ENCODE data around the gene PTHLH.

The PTHLH gene

GRCh38 chr12:27974735-27975221, 2.2 kb upstream of the PTHLH start:
- Histone ChIP-seq H3K36me3 (ENCODE audit: control insufficient read depth, insufficient read depth, low read length) (no peaks in the 10 kb centered on the region), H3K4me3 (ENCODE audit: low read depth, low read length) (peak overlapping the region; percentile 68), H3K9me3 (ENCODE audit: control insufficient read depth, insufficient read depth, low read length) (no peaks in the 10 kb centered on the region), H3K4me1 (ENCODE audit: control insufficient read depth, insufficient read depth, low read length) (peaks cover 33% of the 10 kb centered on the region), H3K27ac (ENCODE audit: low read depth, low read length) (no peak overlapping the region), H3K9ac (ENCODE audit: low read depth, low read length) (no peak overlapping the region), H3K27me3 (ENCODE audit: control insufficient read depth, insufficient read depth, low read length) (peaks cover 91% of the 10 kb centered on the region)

DNA sequence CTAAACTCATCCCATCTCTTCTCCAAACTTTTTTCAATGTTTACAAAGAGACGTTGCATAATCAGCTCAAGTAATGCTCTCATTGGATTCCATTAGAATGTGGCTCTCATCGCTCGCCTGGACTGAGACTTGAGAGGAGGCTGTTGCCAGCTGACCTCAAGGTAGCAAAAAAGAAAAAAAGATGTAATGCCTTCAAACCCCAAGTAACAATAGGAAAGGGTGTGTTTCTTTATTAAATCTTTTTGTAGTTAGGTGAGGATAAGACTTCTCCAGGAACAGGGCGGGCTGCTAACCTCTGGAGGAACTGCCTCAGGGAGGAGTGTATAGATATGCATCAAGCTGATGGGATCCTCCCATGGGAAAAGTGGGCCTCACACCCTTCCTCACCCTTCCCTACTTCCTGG, 956 bp upstream of the PTHLH start:
- Histone ChIP-seq H3K27ac (ENCODE audit: low read depth, low read length) (no peak overlapping the region), H3K36me3 (ENCODE audit: control insufficient read depth, insufficient read depth, low read length) (no peaks in the 10 kb centered on the region), H3K4me1 (ENCODE audit: control insufficient read depth, insufficient read depth, low read length) (peaks cover 39% of the 10 kb centered on the region), H3K27me3 (ENCODE audit: control insufficient read depth, insufficient read depth, low read length) (peaks cover 99% of the 10 kb centered on the region), H3K9ac (ENCODE audit: low read depth, low read length) (no peak overlapping the region), H3K4me3 (ENCODE audit: low read depth, low read length) (no peak overlapping the region), H3K9me3 (ENCODE audit: control insufficient read depth, insufficient read depth, low read length) (no peaks in the 10 kb centered on the region)

- Histone ChIP-seq H3K4me3 (ENCODE audit: low read depth, low read length) (peak overlapping the region; percentile 52), H3K9me3 (ENCODE audit: control insufficient read depth, insufficient read depth, low read length) (no peaks in the 10 kb centered on the region), H3K4me1 (ENCODE audit: control insufficient read depth, insufficient read depth, low read length) (peaks cover 56% of the 10 kb centered on the region), H3K27ac (ENCODE audit: low read depth, low read length) (no peak overlapping the region), H3K36me3 (ENCODE audit: control insufficient read depth, insufficient read depth, low read length) (no peaks in the 10 kb centered on the region), H3K27me3 (ENCODE audit: control insufficient read depth, insufficient read depth, low read length) (peaks cover 99% of the 10 kb centered on the region), H3K9ac (ENCODE audit: low read depth, low read length) (no peak overlapping the region)
These were observed 927 bp downstream of the PTHLH start for GRCh38 chr12:27971606-27972005.

- Histone ChIP-seq H3K36me3 (ENCODE audit: control insufficient read depth, insufficient read depth, low read length) (no peaks in the 10 kb centered on the region), H3K9ac (ENCODE audit: low read depth, low read length) (no peak overlapping the region), H3K9me3 (ENCODE audit: control insufficient read depth, insufficient read depth, low read length) (no peaks in the 10 kb centered on the region), H3K4me3 (ENCODE audit: low read depth, low read length) (peak overlapping the region; percentile 52), H3K4me1 (ENCODE audit: control insufficient read depth, insufficient read depth, low read length) (peaks cover 57% of the 10 kb centered on the region), H3K27ac (ENCODE audit: low read depth, low read length) (no peak overlapping the region), H3K27me3 (ENCODE audit: control insufficient read depth, insufficient read depth, low read length) (peaks cover 99% of the 10 kb centered on the region)
These were observed 1.4 kb downstream of the PTHLH start for GRCh38 chr12:27971121-27971489.

DNA sequence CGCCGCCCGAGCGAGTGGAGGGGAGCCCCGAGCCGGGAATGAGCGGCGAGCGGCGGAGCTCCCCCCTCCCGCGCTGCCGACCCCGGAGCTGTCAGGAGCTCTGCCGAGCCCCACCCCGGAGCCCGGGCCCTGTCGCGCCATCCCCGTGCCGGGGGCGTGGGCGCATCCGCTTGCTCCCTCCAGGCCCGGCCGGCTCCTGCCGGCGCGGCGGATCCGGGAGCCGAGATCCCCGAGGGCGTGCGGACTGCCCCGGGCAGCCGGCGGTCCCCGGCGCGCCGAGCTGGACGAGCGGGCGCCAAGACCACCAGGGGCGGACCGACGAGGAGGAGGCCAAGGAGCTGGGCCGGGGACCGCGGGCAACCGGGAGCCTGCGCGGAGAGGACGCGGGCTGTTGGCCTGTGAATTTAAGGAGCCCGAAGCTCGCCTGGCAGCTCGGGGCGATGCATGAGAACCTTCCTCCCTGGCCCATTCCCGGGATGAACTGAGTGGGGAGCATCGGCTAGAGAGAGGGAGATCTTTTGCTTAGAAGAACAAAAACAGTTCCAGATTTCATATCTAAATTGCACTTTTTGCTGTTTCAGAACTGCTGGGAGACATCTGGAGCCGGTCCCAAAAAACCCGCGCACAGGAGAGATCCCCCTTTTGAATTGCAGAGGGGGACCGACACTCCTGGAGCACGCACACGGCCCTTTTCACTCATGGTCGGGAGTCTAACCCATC, 2.0 kb downstream of the PTHLH start:
- Histone ChIP-seq H3K36me3 (ENCODE audit: control insufficient read depth, insufficient read depth, low read length) (no peaks in the 10 kb centered on the region), H3K4me3 (ENCODE audit: low read depth, low read length) (peak overlapping the region; percentile 52), H3K9ac (ENCODE audit: low read depth, low read length) (no peak overlapping the region), H3K27me3 (ENCODE audit: control insufficient read depth, insufficient read depth, low read length) (peaks cover 99% of the 10 kb centered on the region), H3K27ac (ENCODE audit: low read depth, low read length) (no peak overlapping the region), H3K9me3 (ENCODE audit: control insufficient read depth, insufficient read depth, low read length) (no peaks in the 10 kb centered on the region), H3K4me1 (ENCODE audit: control insufficient read depth, insufficient read depth, low read length) (peaks cover 53% of the 10 kb centered on the region)

DNA sequence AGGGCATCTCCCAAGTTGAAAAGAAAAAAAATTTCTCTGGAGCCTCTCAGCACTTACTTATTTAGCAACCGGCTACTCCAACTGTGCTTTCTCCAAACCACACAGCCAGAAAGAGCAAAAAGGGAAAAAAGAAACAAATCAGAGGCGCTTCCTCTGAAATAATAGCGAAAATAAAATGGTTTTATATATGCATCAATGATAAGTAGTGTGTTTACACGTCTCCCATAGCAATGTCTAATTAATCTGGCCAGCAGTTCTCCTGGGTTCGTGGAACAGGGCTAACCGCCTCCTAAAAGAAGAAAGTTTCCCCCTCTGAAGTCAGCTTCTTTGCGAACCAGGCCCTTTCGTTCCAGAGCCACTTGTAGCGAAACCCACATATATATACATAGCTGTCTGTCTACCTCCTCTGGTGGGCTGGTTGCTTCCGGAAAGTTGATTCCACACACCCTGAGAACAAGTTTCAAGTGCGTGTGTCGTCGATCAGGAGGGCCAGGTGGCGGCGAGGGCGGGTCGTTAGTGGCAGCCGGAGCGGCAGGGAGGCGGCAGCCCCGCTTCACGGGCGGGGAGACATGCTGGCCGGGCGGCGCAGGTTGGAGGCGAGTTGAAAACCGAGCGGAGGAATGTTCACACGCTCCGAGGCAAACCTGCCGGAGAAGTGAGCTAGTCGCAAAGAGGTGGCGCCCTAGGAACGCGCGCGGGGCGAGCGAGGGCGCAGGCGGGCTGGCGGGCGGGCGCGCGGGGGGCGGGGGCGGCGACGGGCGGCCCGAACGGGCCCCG, 2.7 kb downstream of the PTHLH start:
- peak overlapping the region; percentile 2 for H3K27ac ChIP-seq (ENCODE audit: low read depth, low read length)
- no peak overlapping the region for H3K9ac ChIP-seq (ENCODE audit: low read depth, low read length)
- no peaks in the 10 kb centered on the region for H3K36me3 ChIP-seq (ENCODE audit: control insufficient read depth, insufficient read depth, low read length)
- peak overlapping the region; percentile 52 for H3K4me3 ChIP-seq (ENCODE audit: low read depth, low read length)
- no peaks in the 10 kb centered on the region for H3K9me3 ChIP-seq (ENCODE audit: control insufficient read depth, insufficient read depth, low read length)
- peaks cover 99% of the 10 kb centered on the region for H3K27me3 ChIP-seq (ENCODE audit: control insufficient read depth, insufficient read depth, low read length)
- peaks cover 53% of the 10 kb centered on the region for H3K4me1 ChIP-seq (ENCODE audit: control insufficient read depth, insufficient read depth, low read length)

DNA sequence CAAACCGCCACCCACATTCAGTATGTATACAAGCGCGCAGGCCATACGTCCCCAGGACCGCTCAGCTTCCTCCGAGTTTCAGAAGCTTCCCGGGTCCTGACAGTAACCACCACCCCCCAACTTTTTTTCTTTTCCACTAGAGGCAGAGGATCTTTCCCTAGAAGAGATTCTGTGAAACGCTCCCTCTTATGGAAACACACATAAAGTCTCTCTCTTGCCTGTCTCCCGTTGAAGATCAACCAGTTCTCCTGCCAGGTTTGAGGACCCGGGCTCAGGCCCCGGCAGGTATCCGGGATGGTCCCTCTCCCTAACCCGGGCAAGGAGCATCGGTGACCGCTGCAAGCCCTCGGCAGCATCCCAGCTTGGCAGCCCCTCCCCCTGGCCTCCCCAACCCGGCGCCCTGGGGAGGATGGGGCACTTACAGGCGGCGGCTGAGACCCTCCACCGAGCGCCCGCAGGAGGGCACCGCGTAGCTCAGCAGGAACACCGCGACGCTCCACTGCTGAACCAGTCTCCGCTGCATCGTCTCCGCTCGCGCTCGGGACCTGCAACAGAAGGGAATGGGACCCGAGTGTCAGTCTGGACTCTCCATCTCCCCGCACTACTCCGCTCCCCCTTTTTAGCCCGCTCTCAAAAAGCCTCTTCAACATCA, 3.4 kb downstream of the PTHLH start:
- peaks cover 99% of the 10 kb centered on the region for H3K27me3 ChIP-seq (ENCODE audit: control insufficient read depth, insufficient read depth, low read length)

DNA sequence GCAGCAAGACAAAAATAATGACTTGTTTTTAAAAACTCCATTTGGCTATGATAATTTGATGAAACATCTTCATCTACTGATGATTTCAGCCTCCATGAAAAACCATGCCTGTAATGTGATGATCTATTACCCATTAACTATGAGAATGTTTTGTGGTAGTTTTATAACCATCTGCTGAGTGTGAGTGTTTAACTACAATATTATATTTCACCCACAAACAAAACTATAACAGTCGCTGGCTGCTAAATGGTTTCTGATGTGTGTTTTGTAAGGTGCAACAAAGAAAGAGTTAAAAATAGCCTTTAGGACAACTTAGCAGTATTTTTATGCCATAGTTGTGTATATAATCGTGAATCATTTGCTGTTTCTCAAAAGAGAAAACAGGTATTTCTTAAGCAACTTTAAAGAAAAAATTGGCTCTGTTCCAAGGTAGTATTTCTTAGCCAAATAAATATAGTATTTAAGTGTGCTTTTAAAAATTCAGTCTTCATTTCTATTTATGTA, 4.9 kb downstream of the PTHLH start:
- Histone ChIP-seq H3K4me1 (ENCODE audit: control insufficient read depth, insufficient read depth, low read length) (peaks cover 40% of the 10 kb centered on the region), H3K9ac (ENCODE audit: low read depth, low read length) (no peak overlapping the region), H3K9me3 (ENCODE audit: control insufficient read depth, insufficient read depth, low read length) (no peaks in the 10 kb centered on the region), H3K4me3 (ENCODE audit: low read depth, low read length) (no peak overlapping the region), H3K27me3 (ENCODE audit: control insufficient read depth, insufficient read depth, low read length) (peaks cover 97% of the 10 kb centered on the region), H3K27ac (ENCODE audit: low read depth, low read length) (no peak overlapping the region), H3K36me3 (ENCODE audit: control insufficient read depth, insufficient read depth, low read length) (no peaks in the 10 kb centered on the region)

More for the DNA sequence above, 3.4 kb downstream of the PTHLH start:
- Histone ChIP-seq H3K4me3 (ENCODE audit: low read depth, low read length) (peak overlapping the region; percentile 52), H3K9ac (ENCODE audit: low read depth, low read length) (no peak overlapping the region), H3K27ac (ENCODE audit: low read depth, low read length) (no peak overlapping the region), H3K36me3 (ENCODE audit: control insufficient read depth, insufficient read depth, low read length) (no peaks in the 10 kb centered on the region), H3K4me1 (ENCODE audit: control insufficient read depth, insufficient read depth, low read length) (peaks cover 51% of the 10 kb centered on the region), H3K9me3 (ENCODE audit: control insufficient read depth, insufficient read depth, low read length) (no peaks in the 10 kb centered on the region)

DNA sequence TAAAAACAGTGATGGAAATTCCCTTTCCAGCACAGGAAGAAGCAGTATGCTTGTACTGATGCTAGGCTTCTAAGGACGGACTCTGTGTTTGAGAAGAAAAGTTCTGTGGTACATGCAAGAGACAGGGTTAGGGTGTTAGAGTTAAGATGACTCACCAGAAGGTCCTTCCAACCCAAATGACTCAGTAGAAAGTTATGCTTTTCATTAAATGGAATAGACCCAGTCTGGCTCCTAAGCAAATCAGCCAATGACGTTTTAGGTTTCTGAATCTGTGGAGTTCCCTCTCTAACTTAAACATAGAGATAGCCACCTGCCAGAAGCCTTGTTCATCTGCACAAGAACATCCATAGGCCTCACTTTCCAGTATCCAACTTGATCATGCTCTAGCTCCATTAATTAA, 5.7 kb downstream of the PTHLH start:
- no peaks in the 10 kb centered on the region for H3K9me3 ChIP-seq (ENCODE audit: control insufficient read depth, insufficient read depth, low read length)
- peaks cover 32% of the 10 kb centered on the region for H3K4me1 ChIP-seq (ENCODE audit: control insufficient read depth, insufficient read depth, low read length)
- H3K27me3 ChIP-seq (ENCODE audit: control insufficient read depth, insufficient read depth, low read length), result peaks cover 90% of the 10 kb centered on the region
- no peak overlapping the region for H3K9ac ChIP-seq (ENCODE audit: low read depth, low read length)
- H3K27ac ChIP-seq (ENCODE audit: low read depth, low read length), result peak overlapping the region; percentile 56
- H3K4me3 ChIP-seq (ENCODE audit: low read depth, low read length), result no peak overlapping the region
- no peaks in the 10 kb centered on the region for H3K36me3 ChIP-seq (ENCODE audit: control insufficient read depth, insufficient read depth, low read length)

DNA sequence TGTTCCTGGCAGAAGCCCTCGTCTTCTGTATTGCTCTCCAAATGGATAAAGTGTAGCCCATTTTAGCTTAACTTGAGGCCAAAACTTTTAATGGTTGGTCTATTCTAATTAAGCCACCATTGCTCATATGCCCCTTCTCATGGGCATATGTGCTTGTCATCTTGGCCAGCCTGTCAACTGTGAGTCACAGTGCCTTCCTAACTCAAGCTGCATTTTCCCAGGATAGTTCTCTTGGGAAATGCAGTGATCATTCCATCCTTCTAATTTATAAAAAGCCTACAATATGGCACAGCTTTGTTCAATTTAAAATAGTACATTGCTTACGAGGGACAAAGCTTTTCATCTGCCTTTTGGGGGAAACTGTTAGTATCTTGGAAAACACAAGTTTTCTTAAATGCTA, 6.6 kb downstream of the PTHLH start:
- H3K4me3 ChIP-seq (ENCODE audit: low read depth, low read length), result no peak overlapping the region
- no peak overlapping the region for H3K27ac ChIP-seq (ENCODE audit: low read depth, low read length)
- H3K4me1 ChIP-seq (ENCODE audit: control insufficient read depth, insufficient read depth, low read length), result peaks cover 24% of the 10 kb centered on the region
- no peaks in the 10 kb centered on the region for H3K9me3 ChIP-seq (ENCODE audit: control insufficient read depth, insufficient read depth, low read length)
- H3K27me3 ChIP-seq (ENCODE audit: control insufficient read depth, insufficient read depth, low read length), result peaks cover 81% of the 10 kb centered on the region
- no peaks in the 10 kb centered on the region for H3K36me3 ChIP-seq (ENCODE audit: control insufficient read depth, insufficient read depth, low read length)
- no peak overlapping the region for H3K9ac ChIP-seq (ENCODE audit: low read depth, low read length)

Measured in HUES48 (cell line).